K562 (cell line): Measurements from ENCODE around the gene ACP5. TPM values are rescaled to one million over a fixed set of nuclear protein-coding genes. Genes with fewer than 3 reads are reported as not detected.

Experiments used
- BCLAF1 ChIP-seq, 2 experiments: fragments of 450-650 bp in 1 of 2; IDR thresholded peaks; 2 replicates each; pipeline ENCODE4 v1.6.1; 2011 to 2017; ENCODE audit warnings: low read depth in 2 of 2, antibody characterized with exemption in 1 of 2, borderline replicate concordance in 1 of 2, low read length in 1 of 2, mild to moderate bottlenecking in 1 of 2, mixed read lengths in 1 of 2; ENCODE audit not compliant: control insufficient read depth in 1 of 2
- ELF2 ChIP-seq: fragments of 250-450 bp; sonication (Bioruptor Pico); IDR thresholded peaks from 2 replicates; pipeline ENCODE4 v1.5.0; 2021; ENCODE audit warnings: mild to moderate bottlenecking
- ELF4 ChIP-seq: fragments of 450-650 bp; formaldehyde crosslinking; IDR thresholded peaks from 2 replicates; pipeline ENCODE4 v1.4.0; 2022; ENCODE audit warnings: missing genetic modification characterization
- FOXA1 ChIP-seq: fragments of 450-650 bp; IDR thresholded peaks from 2 replicates; pipeline ENCODE4 v1.6.1; 2016; ENCODE audit warnings: mild to moderate bottlenecking, borderline replicate concordance
- HMGXB4 ChIP-seq: sonication (generic); formaldehyde crosslinking; IDR thresholded peaks from 2 replicates; pipeline ENCODE4 v1.8.1; 2023; ENCODE audit warnings: mild to moderate bottlenecking, missing genetic modification reagents
- KAT2B ChIP-seq: IDR thresholded peaks from one replicate; pipeline ENCODE4 v1.6.1; 2012; ENCODE audit warnings: low read depth, mild to moderate bottlenecking, control low read depth, inconsistent platforms, low read length, moderate library complexity
- KDM5B ChIP-seq: fragments of 200-600 bp; sonication (generic); IDR thresholded peaks from 2 replicates; pipeline ENCODE4 v1.6.1; 2012; ENCODE audit warnings: low read depth, mild to moderate bottlenecking, moderate library complexity, low read length, control low read depth, inconsistent platforms; ENCODE audit not compliant: insufficient replicate concordance
- MTF1 ChIP-seq: fragments of 250-450 bp; sonication (Bioruptor Pico); IDR thresholded peaks from 2 replicates; pipeline ENCODE4 v1.9.0; 2021; ENCODE audit warnings: moderate library complexity, mild to moderate bottlenecking, inconsistent platforms, borderline replicate concordance
- NFYB ChIP-seq: IDR thresholded peaks from 2 replicates; pipeline ENCODE4 v1.6.1; 2011; ENCODE audit warnings: mild to moderate bottlenecking, moderate library complexity; ENCODE audit not compliant: insufficient read length; ENCODE audit errors: extremely low read depth
- PHF20 ChIP-seq: fragments of 450-650 bp; IDR thresholded peaks from 2 replicates; pipeline ENCODE4 v1.6.1; 2018; ENCODE audit not compliant: partially characterized antibody
- RAD21 ChIP-seq, 2 experiments: fragments of 250-450 bp in 1 of 2; fragments of 450-650 bp in 1 of 2; sonication (Bioruptor Pico) in 1 of 2; formaldehyde crosslinking in 1 of 2; IDR thresholded peaks in 1 of 2; conservative IDR thresholded peaks in 1 of 2; 2 replicates each; pipeline versions ENCODE4 v1.4.0 to v1.8.0; 2020 to 2022; ENCODE audit warnings: mild to moderate bottlenecking in 2 of 2, moderate library complexity in 1 of 2
- ZBTB12 ChIP-seq: fragments of 250-450 bp; sonication (Bioruptor Pico); IDR thresholded peaks from 2 replicates; pipeline ENCODE4 v1.4.0; 2020
- ZC3H11A ChIP-seq: IDR thresholded peaks from 2 replicates; pipeline ENCODE4 v1.6.1; 2012; ENCODE audit warnings: low read depth, low read length, improper control_type of control experiment
- ZFP36 ChIP-seq: fragments of 150-350 bp; IDR thresholded peaks from 2 replicates; pipeline ENCODE4 v1.6.1; 2018; ENCODE audit warnings: low read length, low read depth; ENCODE audit not compliant: partially characterized antibody
- ZNF347 ChIP-seq: fragments of 450-650 bp; formaldehyde crosslinking; IDR thresholded peaks from 2 replicates; pipeline ENCODE4 v1.4.0; 2020; ENCODE audit warnings: low read depth, mild to moderate bottlenecking, moderate library complexity
- ZNF518B ChIP-seq: fragments of 250-450 bp; sonication (Bioruptor Pico); IDR thresholded peaks from 2 replicates; pipeline ENCODE4 v1.5.0; 2021; ENCODE audit warnings: mild to moderate bottlenecking, moderate library complexity
- ZNF561 ChIP-seq: fragments of 450-650 bp; formaldehyde crosslinking; conservative IDR thresholded peaks from 2 replicates; pipeline ENCODE4 v1.4.0; 2020; ENCODE audit warnings: mild to moderate bottlenecking, moderate library complexity
- ZNF584 ChIP-seq: fragments of 200-800 bp; sonication (Bioruptor generic); IDR thresholded peaks from 2 replicates; pipeline ENCODE4 v1.6.1; 2016; ENCODE audit warnings: low read depth, mild to moderate bottlenecking, missing genetic modification characterization, missing compliant biosample characterization
- polyA plus RNA-seq, 8 experiments: library from polyadenylated mRNA; depleted of rRNA in 4 of 8; stranded (reverse) in 5 of 8; unstranded in 3 of 8; fragments of >200 nt; fragmentation: Nextera tagmentation in 2 of 8; fragmentation: Illumina TruSeq in 1 of 8; extraction: Ambion mirVana in 2 of 8; extraction: Trizol in 1 of 8; gene quantifications; 2 replicates each; pipeline versions ENCODE4 v1.2.1 to v1.2.3, GENCODE V29; 2011 to 2014; ENCODE audit warnings: inconsistent platforms in 1 of 8, missing spikeins in 1 of 8
- total RNA-seq, 7 experiments: library from RNA; depleted of rRNA in 6 of 7; stranded (reverse); fragments of >200 nt in 6 of 7; fragmentation: Illumina TruSeq in 2 of 7; extraction: Trizol in 2 of 7; gene quantifications; 2 replicates each; pipeline versions ENCODE4 v1.2.1 to v1.2.3, GENCODE V29; 2011 to 2021; ENCODE audit warnings: low replicate concordance in 1 of 7

The ACP5 gene
- total and polyA plus RNA-seq, 9 of the 15 experiments (the other 6 are each of a cell fraction or from before 2014, with no cell fraction given) = 0.06 to 1.1 (median 0.31) TPM; not detected in 1

- TF ChIP-seq ZBTB12 (CRISPR knock-in tag) (no peak), HMGXB4 (CRISPR knock-in tag) (no peak), RAD21 (CRISPR knock-in tag; conservative IDR thresholded peaks at IDR 0.05 in 1 of 2, IDR thresholded peaks at IDR 0.05 in 1 of 2) (0 out of 4 replicates have a peak, but pooled peaks of 1 of the 2 experiments have one; percentile 4), FOXA1 (no peak), BCLAF1 (IDR thresholded peaks at IDR 0.05; ENCODE audit: borderline replicate concordance in 1 of 2, control insufficient read depth in 1 of 2, low read depth in 2 of 2, low read length in 1 of 2) (no peak), ZNF347 (no peak), KAT2B (no peak), ZNF561 (CRISPR knock-in tag) (no peak), PHF20 (no peak), NFYB (no peak), ZNF584 (CRISPR knock-in tag) (0 out of 2 replicates have a peak, but pooled peaks have one; percentile 17), ZC3H11A (no peak), KDM5B (no peak), ZNF518B (CRISPR knock-in tag) (no peak), MTF1 (no peak), ELF4 (CRISPR knock-in tag) (no peak), ELF2 (no peak), ZFP36 (no peak)
Measured at GRCh38 chr19:11581740-11582139, 4.3 kb upstream of the ACP5 start (continued).
